Activated T-helper 17 cell treated with anti-CD3 and anti-CD28 coated beads, Interleukin-2, amount 50 U/mL, for 72 hours (primary cell): ENCODE measurements around the gene MATN4. TPM values are rescaled to one million over a fixed set of nuclear protein-coding genes. Genes with fewer than 3 reads are reported as not detected.

Experiments
- ATAC-seq: fragments of 150-1000 bp; cut with Tn5 transposase; replicated peaks from 2 replicates; pipeline ENCODE4 v1.10.0; 2021; ENCODE audit warnings: mild to moderate bottlenecking, moderate library complexity
- H3K27ac Mint-ChIP-seq: one replicate; pipeline ENCODE4 v1.8.0; 2022; ENCODE audit warnings: mixed read lengths
- H3K27me3 Mint-ChIP-seq: one replicate; pipeline ENCODE4 v1.8.0; 2022; ENCODE audit warnings: mixed read lengths
- H3K36me3 Mint-ChIP-seq: one replicate; pipeline ENCODE4 v1.8.0; 2022; ENCODE audit warnings: low read depth, mild to moderate bottlenecking, mixed read lengths
- H3K4me1 Mint-ChIP-seq: one replicate; pipeline ENCODE4 v1.8.0; 2022; ENCODE audit warnings: mixed read lengths
- H3K4me3 Mint-ChIP-seq: one replicate; pipeline ENCODE4 v1.8.0; 2022; ENCODE audit warnings: mild to moderate bottlenecking, mixed read lengths
- H3K9me3 Mint-ChIP-seq: one replicate; pipeline ENCODE4 v1.8.0; 2022; ENCODE audit warnings: mixed read lengths
- total RNA-seq, 2 donors: library from RNA; stranded (reverse); gene quantifications; one replicate each; pipeline ENCODE4 v1.2.3, GENCODE V29; 2022

MATN4 gene
- total RNA-seq, 2 donors from 2014 or later = 0.11 to 0.66 TPM

DNA sequence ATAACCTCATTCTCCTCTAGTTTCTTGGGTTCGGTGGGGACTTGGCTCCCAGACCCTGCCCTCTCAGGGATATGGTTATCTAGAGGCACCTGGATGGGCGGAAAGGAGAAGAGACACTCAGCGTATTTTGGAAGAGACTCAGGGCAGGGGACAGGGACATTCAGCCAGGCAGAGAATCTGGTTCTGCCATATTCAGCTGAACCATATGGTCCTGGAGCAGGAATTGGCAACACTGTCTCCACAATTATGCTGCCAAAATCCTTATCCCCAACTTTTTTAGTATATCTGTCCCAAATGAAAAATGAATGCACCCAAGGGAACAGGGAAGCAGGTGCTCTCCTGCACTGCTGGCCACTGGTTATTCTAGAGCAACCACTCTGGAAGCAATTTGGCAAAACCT is 22.4 kb upstream of the MATN4 start:
- Mint-ChIP-seq H3K9me3 (no peaks in the 10 kb centered on the region), H3K27ac (no peak overlapping the region), H3K36me3 (peaks cover 84% of the 10 kb centered on the region), H3K4me1 (no peaks in the 10 kb centered on the region), H3K4me3 (no peak overlapping the region), H3K27me3 (no peaks in the 10 kb centered on the region)
- no peak for ATAC-seq

DNA sequence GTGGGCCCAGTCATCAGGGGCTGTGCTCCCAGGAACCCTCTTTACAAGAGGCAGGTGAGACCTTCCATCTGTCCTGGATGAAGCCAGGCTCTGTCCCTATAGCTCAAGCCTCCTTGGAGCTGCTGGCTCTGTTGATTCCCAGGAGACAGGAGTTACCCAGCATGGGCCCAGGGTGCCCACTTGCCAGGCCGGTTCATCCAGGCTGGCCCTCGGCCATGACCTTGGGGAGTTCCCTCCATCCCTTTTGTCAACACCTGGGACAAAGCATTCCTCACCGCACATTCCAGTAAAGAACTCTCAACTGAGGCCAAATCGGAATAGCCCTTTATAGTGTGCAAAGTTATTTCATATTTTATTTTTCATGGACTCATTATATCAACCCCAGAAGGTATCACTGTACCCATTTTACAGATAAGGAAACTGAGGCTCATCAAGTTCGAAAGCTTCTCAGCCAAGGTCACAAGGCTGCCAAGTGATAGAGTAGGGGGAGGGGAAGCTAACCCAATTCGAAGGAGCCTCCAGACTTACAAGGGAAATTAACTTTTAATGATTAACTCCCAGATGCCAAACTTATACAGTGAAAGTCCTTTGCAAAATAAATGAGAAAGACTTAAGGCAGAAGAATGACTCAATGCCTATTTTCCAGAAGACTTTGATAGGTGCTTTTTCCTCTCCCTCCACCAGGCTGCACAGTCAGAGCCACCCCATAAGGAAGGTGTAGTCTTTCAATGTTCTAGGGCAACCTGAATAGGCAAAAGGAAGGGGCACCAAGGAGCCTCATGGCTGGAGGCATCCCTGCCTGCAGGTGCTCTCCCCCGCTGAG is 21.6 kb upstream of the MATN4 start:
- H3K27ac Mint-ChIP-seq = no peak overlapping the region
- H3K9me3 Mint-ChIP-seq = no peaks in the 10 kb centered on the region
- ATAC-seq = no peak
- peaks cover 82% of the 10 kb centered on the region for H3K36me3 Mint-ChIP-seq
- no peak overlapping the region for H3K4me3 Mint-ChIP-seq
- no peaks in the 10 kb centered on the region for H3K4me1 Mint-ChIP-seq
- H3K27me3 Mint-ChIP-seq = no peaks in the 10 kb centered on the region

DNA sequence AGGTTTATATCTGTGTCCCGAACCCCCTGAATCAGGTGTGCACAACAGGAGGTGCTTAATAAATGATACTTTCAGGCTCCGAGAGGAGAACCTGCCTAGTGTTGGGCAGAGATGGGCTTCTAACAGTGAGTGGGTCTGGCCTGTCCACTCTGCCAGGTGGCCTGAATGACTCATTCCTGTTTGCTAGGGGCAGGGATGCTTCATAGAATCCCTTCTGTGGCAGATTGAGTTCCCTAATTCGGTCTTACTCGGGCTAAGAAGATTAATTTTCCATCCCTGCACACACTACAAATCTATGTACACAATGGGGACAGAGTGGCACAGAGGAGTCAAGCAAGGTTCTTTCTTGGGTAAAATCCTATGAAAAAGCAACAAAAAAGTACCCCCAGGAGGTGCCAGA is 20.4 kb upstream of the MATN4 start:
- H3K9me3 Mint-ChIP-seq = no peaks in the 10 kb centered on the region
- H3K4me3 Mint-ChIP-seq = no peak overlapping the region
- no peak for ATAC-seq
- H3K4me1 Mint-ChIP-seq = no peaks in the 10 kb centered on the region
- H3K36me3 Mint-ChIP-seq = peaks cover 81% of the 10 kb centered on the region
- no peak overlapping the region for H3K27ac Mint-ChIP-seq
- no peaks in the 10 kb centered on the region for H3K27me3 Mint-ChIP-seq

DNA sequence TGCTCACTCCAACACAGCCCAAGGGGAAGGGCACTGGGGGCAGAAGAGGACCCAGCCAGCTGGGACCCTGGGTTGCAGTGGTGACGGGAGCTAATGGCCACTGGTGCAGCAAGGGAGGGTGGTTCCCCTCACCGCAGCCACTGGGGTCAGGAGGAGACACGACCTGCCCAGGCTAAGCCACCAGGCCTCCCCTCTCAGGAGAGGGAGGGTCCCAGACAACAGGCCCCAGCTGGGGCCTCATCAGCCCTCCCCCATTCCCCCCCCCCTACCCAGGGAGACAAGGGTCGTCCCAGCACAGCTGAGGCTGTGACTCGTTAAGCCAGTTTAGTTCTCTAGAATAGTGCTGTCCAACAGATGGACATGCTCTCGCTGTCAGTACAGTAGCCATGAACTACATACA is 17.3 kb upstream of the MATN4 start:
- Mint-ChIP-seq H3K36me3 (peaks cover 51% of the 10 kb centered on the region), H3K4me1 (peaks cover 7% of the 10 kb centered on the region), H3K9me3 (no peaks in the 10 kb centered on the region), H3K27me3 (no peaks in the 10 kb centered on the region), H3K27ac (no peak overlapping the region), H3K4me3 (no peak overlapping the region)
- no peak for ATAC-seq

DNA sequence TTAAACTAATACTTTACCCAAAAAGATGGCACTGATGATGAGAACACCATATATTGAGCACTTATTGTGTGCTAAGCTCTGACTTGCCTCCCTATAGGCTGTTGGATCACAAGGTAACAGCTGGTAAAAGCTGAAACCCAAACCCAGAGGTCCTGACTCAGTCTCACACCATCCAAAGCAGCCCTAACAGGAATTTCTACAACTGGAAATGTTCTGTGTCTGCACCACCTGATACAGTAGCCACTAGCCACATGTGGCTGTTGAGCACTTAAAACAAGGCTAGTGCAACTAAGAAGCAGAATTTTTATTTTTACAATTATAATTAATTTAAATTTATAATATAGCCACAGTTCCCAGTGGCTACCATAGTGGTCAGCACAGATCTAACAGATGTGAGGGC is 15.6 kb upstream of the MATN4 start:
- no peak overlapping the region for H3K4me3 Mint-ChIP-seq
- H3K4me1 Mint-ChIP-seq = peaks cover 15% of the 10 kb centered on the region
- H3K36me3 Mint-ChIP-seq = peaks cover 37% of the 10 kb centered on the region
- H3K27me3 Mint-ChIP-seq = no peaks in the 10 kb centered on the region
- no peak overlapping the region for H3K27ac Mint-ChIP-seq
- no peak for ATAC-seq
- no peaks in the 10 kb centered on the region for H3K9me3 Mint-ChIP-seq

DNA sequence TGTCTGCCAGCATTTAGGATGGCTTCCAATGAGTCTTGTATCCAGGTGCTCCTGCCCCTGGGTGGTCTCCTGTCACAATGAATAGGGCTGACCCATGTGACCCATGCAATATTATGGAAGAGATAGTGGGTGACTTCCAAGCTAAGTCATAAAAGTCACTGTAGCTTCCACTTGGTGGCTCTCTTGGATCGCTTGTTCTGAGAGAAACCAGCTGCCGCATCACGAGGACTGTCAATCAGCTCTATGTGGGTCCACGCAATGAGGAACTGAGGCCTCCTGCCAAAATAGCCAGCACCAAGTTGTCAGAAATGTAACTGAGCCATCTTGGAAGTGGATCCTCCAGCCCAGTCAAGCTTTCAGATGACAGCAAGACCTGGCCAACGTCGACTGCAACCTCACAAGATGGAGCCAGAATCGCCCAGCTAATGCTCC is 14.9 kb upstream of the MATN4 start:
- Mint-ChIP-seq H3K27me3 (no peaks in the 10 kb centered on the region), H3K4me3 (no peak overlapping the region), H3K36me3 (peaks cover 29% of the 10 kb centered on the region), H3K27ac (no peak overlapping the region), H3K4me1 (peaks cover 15% of the 10 kb centered on the region), H3K9me3 (no peaks in the 10 kb centered on the region)
- no peak for ATAC-seq

DNA sequence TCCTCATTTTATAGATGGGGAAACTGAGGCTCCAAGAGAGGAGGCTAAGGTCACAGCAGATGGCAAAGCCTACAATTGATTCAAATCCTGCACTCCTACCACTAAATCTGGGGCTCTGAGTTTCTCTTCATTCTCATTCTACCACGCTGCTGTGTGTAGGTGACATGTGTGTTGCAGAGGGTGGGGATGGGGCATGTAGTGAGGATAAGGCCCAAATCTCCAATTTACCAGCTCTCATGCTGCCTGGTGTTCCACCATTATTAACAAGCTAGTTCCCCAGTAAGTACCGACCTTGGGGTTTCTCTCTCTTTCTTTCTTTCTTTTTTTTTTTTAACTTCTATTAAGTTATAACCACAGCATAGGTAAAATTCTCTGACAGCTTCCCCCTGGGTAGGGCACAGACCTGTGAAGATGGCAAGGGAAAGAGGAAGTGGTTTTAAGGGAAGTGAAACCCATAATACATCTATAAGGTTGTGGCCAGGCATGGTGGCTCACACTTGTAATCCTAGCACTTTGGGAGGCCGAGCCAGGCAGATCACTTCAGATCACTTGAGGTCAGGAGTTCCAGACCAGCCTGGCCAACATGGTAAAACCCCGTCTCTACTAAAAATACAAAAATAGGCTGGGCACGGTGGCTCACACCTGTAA is 13.0 kb upstream of the MATN4 start:
- ATAC-seq = peak; percentile 85
- peaks cover 5% of the 10 kb centered on the region for H3K27me3 Mint-ChIP-seq
- no peaks in the 10 kb centered on the region for H3K9me3 Mint-ChIP-seq
- no peak overlapping the region for H3K4me3 Mint-ChIP-seq
- peaks cover 12% of the 10 kb centered on the region for H3K36me3 Mint-ChIP-seq
- peak overlapping the region; percentile 80 for H3K27ac Mint-ChIP-seq
- peaks cover 15% of the 10 kb centered on the region for H3K4me1 Mint-ChIP-seq

DNA sequence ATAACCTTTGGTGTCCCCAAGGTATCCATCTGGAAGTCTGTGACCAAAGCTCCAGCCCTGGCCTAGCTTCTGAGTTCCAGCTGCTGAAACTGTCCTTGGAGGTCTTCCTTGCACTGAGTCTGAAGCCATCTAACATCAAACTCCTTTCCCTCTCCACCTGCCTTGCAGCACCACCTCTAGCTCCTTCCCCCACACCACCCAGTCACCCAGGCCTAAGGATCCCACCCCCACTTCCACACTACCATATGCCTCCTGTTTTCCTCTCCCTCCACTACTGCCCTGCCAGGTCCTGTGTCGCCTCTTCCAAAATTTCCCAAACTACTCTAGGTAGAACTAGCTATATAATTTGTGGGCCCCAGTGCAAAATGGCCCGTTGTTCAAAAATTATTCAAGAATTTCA is 10.8 kb upstream of the MATN4 start:
- Mint-ChIP-seq H3K4me1 (peaks cover 15% of the 10 kb centered on the region), H3K27me3 (peaks cover 17% of the 10 kb centered on the region), H3K9me3 (no peaks in the 10 kb centered on the region), H3K36me3 (no peaks in the 10 kb centered on the region), H3K4me3 (peak overlapping the region; percentile 26), H3K27ac (peak overlapping the region; percentile 36)
- ATAC-seq = no peak

DNA sequence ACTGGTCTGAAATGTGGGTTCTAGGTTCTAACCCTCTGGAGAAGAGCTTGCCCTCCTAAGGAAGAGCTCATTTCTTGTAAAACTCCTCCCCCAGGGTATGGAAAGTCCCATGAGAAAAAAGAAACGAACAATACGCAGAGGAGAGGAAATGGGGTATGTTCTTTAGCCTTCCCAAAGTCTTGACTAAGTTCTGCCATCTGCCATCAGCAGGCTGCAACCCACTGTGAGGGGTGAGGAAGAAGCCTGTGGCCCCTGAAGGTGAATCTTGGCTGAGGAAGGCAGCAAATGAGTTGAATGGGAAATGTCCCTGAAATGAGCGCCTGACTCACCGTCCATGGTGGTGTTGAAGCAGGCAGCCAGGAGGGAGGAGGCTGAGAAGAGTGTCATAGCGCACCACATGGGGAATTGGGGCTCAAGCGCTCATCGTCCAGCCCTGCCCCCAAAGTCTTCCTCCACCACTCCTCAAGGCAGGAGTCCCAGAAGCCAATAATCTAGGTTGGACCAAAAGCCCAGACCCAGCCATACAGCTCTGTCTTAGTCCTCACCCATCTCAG is 10.4 kb upstream of the MATN4 start:
- H3K27ac Mint-ChIP-seq = peak overlapping the region; percentile 31
- ATAC-seq = no peak
- H3K4me3 Mint-ChIP-seq = peak overlapping the region; percentile 26

DNA sequence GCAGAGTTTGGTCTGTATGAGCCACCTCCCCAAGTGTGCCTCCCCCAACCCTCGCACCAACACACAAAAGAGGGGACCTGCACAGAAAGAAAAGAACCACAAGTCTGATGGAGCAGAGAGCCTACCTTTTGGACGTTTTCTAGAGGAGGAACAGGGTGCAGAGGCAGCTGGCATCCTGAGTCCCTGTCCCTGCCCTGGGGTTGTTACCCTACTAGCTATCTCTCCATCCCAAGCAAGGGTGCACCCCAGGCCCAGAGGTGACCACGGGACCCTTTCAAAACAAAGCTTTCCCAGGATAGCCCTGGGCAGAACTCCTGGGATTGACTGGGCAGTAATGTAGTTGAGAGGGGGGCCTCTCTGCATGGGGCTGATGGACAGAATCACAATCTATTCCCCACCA is 9.7 kb upstream of the MATN4 start:
- H3K27me3 Mint-ChIP-seq = peaks cover 23% of the 10 kb centered on the region
- peaks cover 15% of the 10 kb centered on the region for H3K4me1 Mint-ChIP-seq
- ATAC-seq = no peak
- H3K36me3 Mint-ChIP-seq = no peaks in the 10 kb centered on the region
- peak overlapping the region; percentile 31 for H3K27ac Mint-ChIP-seq
- H3K9me3 Mint-ChIP-seq = no peaks in the 10 kb centered on the region
- H3K4me3 Mint-ChIP-seq = peak overlapping the region; percentile 5

More for the DNA sequence above, 10.4 kb upstream of the MATN4 start:
- Mint-ChIP-seq H3K27me3 (peaks cover 22% of the 10 kb centered on the region), H3K36me3 (no peaks in the 10 kb centered on the region), H3K9me3 (no peaks in the 10 kb centered on the region), H3K4me1 (peaks cover 15% of the 10 kb centered on the region)

DNA sequence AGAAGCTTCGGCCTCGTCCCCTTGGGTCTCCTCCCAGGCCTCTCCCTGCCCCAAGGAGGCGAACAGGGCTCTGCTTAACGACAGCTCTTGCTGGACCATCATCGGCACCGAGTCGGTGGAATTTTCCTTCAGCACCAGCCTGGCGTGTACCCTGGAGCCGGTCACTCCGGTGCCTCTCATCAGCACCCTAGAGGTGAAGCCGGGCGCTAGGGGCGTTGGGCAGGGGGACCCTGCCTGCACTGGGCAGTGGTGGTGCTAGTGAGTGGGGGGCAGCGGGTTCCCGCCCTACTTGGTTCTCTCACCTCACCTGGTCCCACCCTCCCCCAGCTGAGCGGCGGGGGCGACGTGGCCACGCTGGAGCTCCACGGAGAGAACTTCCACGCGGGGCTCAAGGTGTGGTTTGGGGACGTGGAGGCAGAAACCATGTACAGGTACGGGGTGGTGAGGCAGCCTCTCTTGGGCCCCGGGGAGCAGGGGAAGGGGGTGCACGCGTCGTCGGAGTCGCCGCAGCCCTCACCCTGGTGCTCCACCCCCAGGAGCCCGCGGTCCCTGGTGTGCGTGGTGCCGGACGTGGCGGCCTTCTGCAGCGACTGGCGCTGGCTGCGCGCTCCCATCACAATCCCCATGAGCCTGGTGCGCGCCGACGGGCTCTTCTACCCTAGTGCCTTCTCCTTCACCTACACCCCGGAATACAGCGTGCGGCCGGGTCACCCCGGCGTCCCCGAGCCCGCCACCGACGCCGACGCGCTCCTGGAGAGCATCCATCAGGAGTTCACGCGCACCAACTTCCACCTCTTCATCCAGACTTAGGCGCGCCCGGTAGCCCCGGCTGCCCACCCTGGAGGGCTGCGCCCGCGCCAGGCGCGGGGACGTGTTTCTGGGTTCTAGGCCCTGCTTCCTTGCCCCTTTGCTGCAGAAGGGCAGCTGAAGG is 8.3 kb upstream of the MATN4 start:
- H3K9me3 Mint-ChIP-seq = no peaks in the 10 kb centered on the region
- peaks cover 16% of the 10 kb centered on the region for H3K4me1 Mint-ChIP-seq
- H3K4me3 Mint-ChIP-seq = no peak overlapping the region
- H3K27ac Mint-ChIP-seq = no peak overlapping the region
- H3K27me3 Mint-ChIP-seq = peaks cover 27% of the 10 kb centered on the region
- no peaks in the 10 kb centered on the region for H3K36me3 Mint-ChIP-seq
- no peak for ATAC-seq

DNA sequence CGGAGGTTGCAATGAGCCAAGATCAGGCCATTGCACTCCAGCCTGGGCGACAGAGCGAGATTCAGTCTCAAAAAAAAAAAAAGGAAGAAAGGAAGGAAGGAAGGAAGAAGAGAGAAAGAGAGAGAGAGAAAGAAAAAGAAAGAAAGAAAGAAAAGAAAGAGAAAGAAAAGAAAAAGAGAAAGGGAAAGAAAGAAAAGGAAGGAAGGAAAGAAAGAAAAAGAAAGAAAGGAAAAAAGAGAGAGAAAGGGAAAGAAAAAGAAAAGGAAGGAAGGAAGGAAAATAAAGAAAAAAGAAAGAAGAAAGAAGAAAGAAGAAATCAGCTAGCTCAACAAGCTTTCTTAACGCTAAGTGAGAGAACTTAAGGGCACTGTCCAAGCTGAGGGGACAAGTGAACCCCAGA is 7.6 kb upstream of the MATN4 start:
- ATAC-seq = no peak
- peaks cover 32% of the 10 kb centered on the region for H3K27me3 Mint-ChIP-seq
- H3K9me3 Mint-ChIP-seq = no peaks in the 10 kb centered on the region
- H3K27ac Mint-ChIP-seq = no peak overlapping the region
- peaks cover 14% of the 10 kb centered on the region for H3K4me1 Mint-ChIP-seq
- no peaks in the 10 kb centered on the region for H3K36me3 Mint-ChIP-seq
- no peak overlapping the region for H3K4me3 Mint-ChIP-seq

DNA sequence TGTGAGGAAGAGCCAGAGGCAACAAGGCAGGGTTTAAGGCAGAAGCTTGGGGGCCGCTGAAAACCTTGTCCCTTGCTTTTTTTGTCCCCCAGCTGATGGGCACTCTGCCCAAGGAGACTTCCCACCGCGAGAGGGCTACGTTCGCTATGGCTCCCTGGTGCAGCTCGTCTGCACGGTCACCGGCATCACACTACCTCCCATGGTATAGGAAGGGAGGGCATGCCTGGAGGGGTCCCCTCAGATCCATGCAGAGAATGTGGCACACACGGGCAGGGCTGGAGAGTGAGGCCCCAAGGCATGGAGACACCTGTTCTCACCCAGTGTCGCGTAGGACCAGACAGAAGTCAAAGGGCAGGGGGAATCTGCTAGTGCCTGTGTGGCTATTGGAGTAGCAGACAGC is 5.8 kb upstream of the MATN4 start:
- Mint-ChIP-seq H3K4me3 (no peak overlapping the region), H3K9me3 (no peaks in the 10 kb centered on the region), H3K4me1 (peaks cover 8% of the 10 kb centered on the region), H3K36me3 (no peaks in the 10 kb centered on the region), H3K27me3 (peaks cover 37% of the 10 kb centered on the region), H3K27ac (no peak overlapping the region)
- no peak for ATAC-seq

DNA sequence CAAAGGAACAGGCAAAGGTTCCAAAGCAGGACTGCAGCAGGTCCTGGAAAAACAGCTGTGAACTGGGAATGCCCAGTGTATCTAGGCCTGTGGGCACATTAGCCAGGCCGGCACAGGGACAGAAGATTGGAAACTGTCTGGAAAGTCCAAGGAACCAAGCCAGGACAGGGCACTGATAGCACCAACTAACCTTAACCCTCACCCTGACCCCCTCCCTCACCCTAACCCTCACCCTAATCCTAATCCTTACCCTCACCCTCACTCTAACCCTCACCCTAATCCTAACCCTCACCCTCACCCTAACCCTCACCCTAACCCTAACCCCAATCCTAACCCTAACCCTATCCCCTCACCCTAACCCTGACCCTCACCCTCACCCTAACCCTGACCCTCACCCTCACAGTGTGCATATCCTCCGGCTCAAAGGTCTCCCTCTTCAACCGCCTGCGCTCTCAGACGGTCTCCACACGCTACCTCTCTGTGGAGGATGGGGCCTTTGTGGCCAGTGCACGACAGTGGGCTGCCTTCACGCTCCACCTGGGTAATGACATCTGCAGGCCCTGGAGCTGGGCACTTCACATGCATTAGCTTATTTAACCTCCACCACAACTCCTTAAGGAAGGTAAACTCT is 5.1 kb upstream of the MATN4 start:
- peaks cover 37% of the 10 kb centered on the region for H3K27me3 Mint-ChIP-seq
- H3K4me1 Mint-ChIP-seq = peaks cover 6% of the 10 kb centered on the region
- H3K4me3 Mint-ChIP-seq = no peak overlapping the region
- ATAC-seq = no peak
- H3K36me3 Mint-ChIP-seq = no peaks in the 10 kb centered on the region
- H3K9me3 Mint-ChIP-seq = no peaks in the 10 kb centered on the region
- no peak overlapping the region for H3K27ac Mint-ChIP-seq
